Measurements from ENCODE around the gene PGBD5.

The PGBD5 gene

GRCh38 chr1:230385158-230385450 lies 41.0 kb downstream of the PGBD5 start:
- no peak for TF ChIP-seq CTCF (IDR thresholded peaks at IDR 0.05; ENCODE audit: low read depth, low read length)
- DNase-seq (ENCODE audit: low read depth in 2 of 2), result no peak
- no peak overlapping the region for H3K4me3 ChIP-seq (replicated peaks in 1 of 2; ENCODE audit: low read depth in 2 of 2, low read length in 2 of 2)

- no peak overlapping the region for H3K4me3 ChIP-seq (replicated peaks in 1 of 2; ENCODE audit: low read depth in 2 of 2, low read length in 2 of 2)
- DNase-seq (ENCODE audit: low read depth in 2 of 2), result no peak
- TF ChIP-seq CTCF (IDR thresholded peaks at IDR 0.05; ENCODE audit: low read depth, low read length), result no peak
Observed at GRCh38 chr1:230384380-230385157, 41.6 kb downstream of the PGBD5 start.

GRCh38 chr1:230383425-230383824 lies 42.7 kb downstream of the PGBD5 start:
- H3K4me3 ChIP-seq (replicated peaks in 1 of 2; ENCODE audit: low read depth in 2 of 2, low read length in 2 of 2), result no peak overlapping the region
- DNase-seq (ENCODE audit: low read depth in 2 of 2), result no peak
- no peak for TF ChIP-seq CTCF (IDR thresholded peaks at IDR 0.05; ENCODE audit: low read depth, low read length)

- DNase-seq (ENCODE audit: low read depth in 2 of 2), result peak in 1 of 2 donors; percentile 9
- no peak overlapping the region for H3K4me3 ChIP-seq (replicated peaks in 1 of 2; ENCODE audit: low read depth in 2 of 2, low read length in 2 of 2)
- no peak for TF ChIP-seq CTCF (IDR thresholded peaks at IDR 0.05; ENCODE audit: low read depth, low read length)
Observed at GRCh38 chr1:230382001-230382491, 44.1 kb downstream of the PGBD5 start.

- no peak overlapping the region for H3K4me3 ChIP-seq (replicated peaks in 1 of 2; ENCODE audit: low read depth in 2 of 2, low read length in 2 of 2)
- TF ChIP-seq CTCF (IDR thresholded peaks at IDR 0.05; ENCODE audit: low read depth, low read length), result no peak
- DNase-seq (ENCODE audit: low read depth in 2 of 2), result no peak
Observed at GRCh38 chr1:230381585-230381984, 44.5 kb downstream of the PGBD5 start.

GRCh38 chr1:230381049-230381467 lies 45.1 kb downstream of the PGBD5 start:
- H3K4me3 ChIP-seq (replicated peaks in 1 of 2; ENCODE audit: low read depth in 2 of 2, low read length in 2 of 2), result no peak overlapping the region
- no peak for TF ChIP-seq CTCF (IDR thresholded peaks at IDR 0.05; ENCODE audit: low read depth, low read length)
- no peak for DNase-seq (ENCODE audit: low read depth in 2 of 2)

- H3K4me3 ChIP-seq (replicated peaks in 1 of 2; ENCODE audit: low read depth in 2 of 2, low read length in 2 of 2), result no peak overlapping the region
- TF ChIP-seq CTCF (IDR thresholded peaks at IDR 0.05; ENCODE audit: low read depth, low read length), result no peak
Observed at GRCh38 chr1:230379928-230380327, 46.2 kb downstream of the PGBD5 start.

More at GRCh38 chr1:230379928-230380327, 46.2 kb downstream of the PGBD5 start:
- DNase-seq (ENCODE audit: low read depth in 2 of 2), result no peak

Data from cardiac fibroblast (primary cell).